PC-9 (cell line): Measurements from ENCODE around the gene PYGO1. TPM values are rescaled to one million over a fixed set of nuclear protein-coding genes. Genes with fewer than 3 reads are reported as not detected.

Experiments used
- BruUV-seq: library from RNA; stranded (reverse); fragments of 400-500 nt; replicated peaks from 2 replicates; lab custom pipeline; 2021; lab: Mats Ljungman, UMichigan
- CTCF ChIA-PET: fragments of 300-600 bp; sonication (Branson Sonifier 250); formaldehyde crosslinking; loops from one replicate; lab custom pipeline; 2022; ENCODE audit warnings: antibody characterized with exemption; lab: Charles Lee
- POLR2A ChIA-PET: fragments of 300-600 bp; sonication (Branson Sonifier 250); formaldehyde crosslinking; loops from one replicate; lab custom pipeline; 2022; ENCODE audit warnings: antibody characterized with exemption; ENCODE audit not compliant: unreplicated experiment; lab: Charles Lee
- DNase-seq, 2 experiments: peaks; one replicate each; pipeline versions ENCODE4 v3.0.0 to v3.0.0-alpha.2; 2015 to 2022; ENCODE audit warnings: mixed read lengths in 1 of 2
- H2AFZ ChIP-seq: fragments of 200-600 bp; sonication (generic); 2 replicates; pipeline ENCODE4 v1.8.1; 2017; ENCODE audit warnings: antibody characterized with exemption
- H3F3A ChIP-seq: fragments of 200-600 bp; sonication (generic); 2 replicates; pipeline ENCODE4 v1.8.1; 2017; ENCODE audit warnings: antibody characterized with exemption, mild to moderate bottlenecking, low read depth; ENCODE audit not compliant: insufficient read depth
- H3K27ac ChIP-seq: fragments of 200-600 bp; sonication (generic); 2 replicates; pipeline ENCODE4 v1.6.1; 2016; ENCODE audit warnings: mixed run types
- H3K27me3 ChIP-seq: fragments of 200-600 bp; sonication (generic); 2 replicates; pipeline ENCODE4 v1.6.1; 2016; ENCODE audit warnings: low read depth, mixed run types; ENCODE audit not compliant: insufficient read depth
- H3K36me3 ChIP-seq: fragments of 200-600 bp; sonication (generic); 2 replicates; pipeline ENCODE4 v1.6.1; 2016; ENCODE audit warnings: low read depth, mixed run types
- H3K4me1 ChIP-seq: fragments of 200-600 bp; sonication (generic); replicated peaks from 2 replicates; pipeline ENCODE4 v1.6.1; 2016; ENCODE audit warnings: mixed run types; ENCODE audit not compliant: insufficient read depth
- H3K4me2 ChIP-seq: fragments of 200-600 bp; sonication (generic); 2 replicates; pipeline ENCODE4 v1.6.1; 2017; ENCODE audit warnings: mixed run types
- H3K4me3 ChIP-seq: fragments of 200-600 bp; sonication (generic); 2 replicates; pipeline ENCODE4 v1.6.1; 2016; ENCODE audit warnings: mixed run types
- H3K79me2 ChIP-seq: fragments of 200-600 bp; sonication (generic); 2 replicates; pipeline ENCODE4 v1.6.1; 2017; ENCODE audit warnings: low read depth, mixed run types
- H3K9me2 ChIP-seq: fragments of 200-600 bp; sonication (generic); 2 replicates; pipeline ENCODE4 v1.8.1; 2017; ENCODE audit warnings: mild to moderate bottlenecking; ENCODE audit not compliant: insufficient read depth
- H3K9me3 ChIP-seq: fragments of 200-600 bp; sonication (generic); 2 replicates; pipeline ENCODE4 v1.8.1; 2016; ENCODE audit warnings: low read depth; ENCODE audit not compliant: insufficient read depth
- H4K20me1 ChIP-seq: fragments of 200-600 bp; sonication (generic); 2 replicates; pipeline ENCODE4 v1.8.1; 2017; ENCODE audit not compliant: insufficient read depth
- CTCF ChIP-seq: fragments of 200-600 bp; sonication (generic); conservative IDR thresholded peaks from 2 replicates; pipeline ENCODE4 v1.6.1; 2017; ENCODE audit warnings: mixed run types, antibody characterized with exemption, mild to moderate bottlenecking, moderate library complexity
- EZH2 ChIP-seq: fragments of 200-600 bp; sonication (generic); IDR thresholded peaks from 2 replicates; pipeline ENCODE4 v1.8.0; 2017; ENCODE audit warnings: antibody characterized with exemption, low read depth
- intact Hi-C: fragments of 100-400 bp; cut with micrococcal nuclease; formaldehyde crosslinking; loops from one replicate; pipeline ENCODE4 v1.10.0; 2022; ENCODE audit not compliant: unreplicated experiment
- total RNA-seq: library from RNA; stranded (reverse); gene quantifications from 2 replicates; pipeline ENCODE4 v1.2.3, GENCODE V29; 2021

The PYGO1 gene
- total RNA-seq, 1 experiment from 2014 or later: 5.1 TPM

DNA sequence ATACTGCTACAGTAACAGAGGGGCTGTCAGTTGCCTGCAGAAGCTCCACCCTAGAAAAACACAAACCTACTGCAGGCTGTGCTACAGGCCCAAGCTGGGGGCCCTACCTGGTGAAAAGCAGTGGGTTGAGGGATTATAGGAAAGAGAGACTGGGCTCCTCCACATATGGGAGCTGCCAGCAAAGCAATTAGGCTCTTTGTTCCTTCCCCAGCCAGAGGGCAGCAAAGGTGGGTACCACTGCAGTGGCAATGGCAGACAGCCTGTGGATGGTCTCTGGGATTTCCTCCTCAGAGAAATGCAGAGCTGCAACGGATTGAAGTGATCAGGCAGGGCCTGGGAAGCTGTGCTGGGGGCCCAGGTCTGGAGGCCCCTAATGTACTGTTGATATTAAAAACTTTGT is 61.0 kb downstream of the PYGO1 start:
- Histone ChIP-seq H2AFZ (no peak overlapping the region), H3K36me3 (no peaks in the 10 kb centered on the region), H3K27ac (no peak overlapping the region), H3K9me3 (no peaks in the 10 kb centered on the region), H3K4me1 (no peaks in the 10 kb centered on the region), H4K20me1 (no peaks in the 10 kb centered on the region), H3F3A (no peaks in the 10 kb centered on the region), H3K79me2 (no peaks in the 10 kb centered on the region), H3K9me2 (no peaks in the 10 kb centered on the region), H3K4me2 (no peak overlapping the region), H3K4me3 (no peak overlapping the region), H3K27me3 (no peaks in the 10 kb centered on the region)
- TF ChIP-seq CTCF (no peak), EZH2 (no peak)
- intact Hi-C loops: no loop called here
- BruUV-seq: no TSS peak
- ChIA-PET POLR2A (no interaction called here), CTCF (interaction anchor here (0.7 kb wide), 1 partner anchor 13 kb away, joined by 3 read pairs; no protein-coding TSS in a partner anchor)
- no peak for DNase-seq

GRCh38 chr15:55526559-55527036 is 61.5 kb downstream of the PYGO1 start:
- DNase-seq: no peak
- Histone ChIP-seq H3K36me3 (no peaks in the 10 kb centered on the region), H3K27ac (no peak overlapping the region), H3K4me3 (no peak overlapping the region), H4K20me1 (no peaks in the 10 kb centered on the region), H3F3A (no peaks in the 10 kb centered on the region), H3K9me3 (no peaks in the 10 kb centered on the region), H2AFZ (no peak overlapping the region), H3K4me2 (no peak overlapping the region), H3K4me1 (no peaks in the 10 kb centered on the region), H3K27me3 (no peaks in the 10 kb centered on the region), H3K9me2 (no peaks in the 10 kb centered on the region), H3K79me2 (no peaks in the 10 kb centered on the region)
- intact Hi-C loops: no loop called here
- POLR2A ChIA-PET: interaction anchor here (0.6 kb wide), 1 partner anchor 209 kb away, joined by 3 read pairs; no protein-coding TSS in a partner anchor
- BruUV-seq: no TSS peak
- TF ChIP-seq EZH2 (no peak), CTCF (peak; percentile 37; the same call in 1 of the 2 replicates)
- CTCF ChIA-PET: interaction anchor here (0.7 kb wide), 1 partner anchor 13 kb away, joined by 3 read pairs; no protein-coding TSS in a partner anchor

- intact Hi-C loops: no loop called here
- no TSS peak for BruUV-seq
- no peak for DNase-seq
- Histone ChIP-seq H3K9me3 (no peaks in the 10 kb centered on the region), H3K79me2 (no peaks in the 10 kb centered on the region), H3F3A (no peaks in the 10 kb centered on the region), H4K20me1 (no peaks in the 10 kb centered on the region), H3K9me2 (no peaks in the 10 kb centered on the region), H3K4me1 (no peaks in the 10 kb centered on the region), H3K36me3 (no peaks in the 10 kb centered on the region), H3K4me3 (no peak overlapping the region), H3K4me2 (no peak overlapping the region), H2AFZ (no peak overlapping the region), H3K27ac (no peak overlapping the region), H3K27me3 (no peaks in the 10 kb centered on the region)
- ChIA-PET POLR2A (no interaction called here), CTCF (no interaction called here)
- TF ChIP-seq CTCF (no peak), EZH2 (no peak)
Measured at GRCh38 chr15:55522742-55523450, 65.2 kb downstream of the PYGO1 start.
